Endothelial cell (in vitro differentiated cells): ENCODE measurements around the gene SORCS1. TPM values are rescaled to one million over a fixed set of nuclear protein-coding genes. Genes with fewer than 3 reads are reported as not detected.

Source experiments
- DNase-seq: peaks from one replicate; pipeline ENCODE4 v3.0.0; 2021; ENCODE audit warnings: low spot score
- H3K27ac Mint-ChIP-seq: one replicate; pipeline ENCODE4 v1.8.0; 2021; ENCODE audit warnings: mixed read lengths, inconsistent platforms; ENCODE audit not compliant: unreplicated experiment
- H3K27me3 Mint-ChIP-seq: one replicate; pipeline ENCODE4 v1.8.0; 2021; ENCODE audit warnings: mild to moderate bottlenecking, moderate library complexity, mixed read lengths, inconsistent platforms; ENCODE audit not compliant: unreplicated experiment
- H3K36me3 Mint-ChIP-seq: one replicate; pipeline ENCODE4 v1.8.0; 2021; ENCODE audit warnings: mild to moderate bottlenecking, low read depth, mixed read lengths, inconsistent platforms; ENCODE audit not compliant: unreplicated experiment
- H3K4me1 Mint-ChIP-seq: one replicate; pipeline ENCODE4 v1.8.0; 2021; ENCODE audit warnings: mild to moderate bottlenecking, mixed read lengths, inconsistent platforms; ENCODE audit not compliant: unreplicated experiment
- H3K4me3 Mint-ChIP-seq: one replicate; pipeline ENCODE4 v1.8.0; 2021; ENCODE audit warnings: mild to moderate bottlenecking, mixed read lengths, inconsistent platforms; ENCODE audit not compliant: unreplicated experiment
- H3K9me3 Mint-ChIP-seq: one replicate; pipeline ENCODE4 v1.8.0; 2021; ENCODE audit warnings: mixed read lengths, inconsistent platforms; ENCODE audit not compliant: unreplicated experiment
- CTCF ChIP-seq: fragments of 200-600 bp; sonication (generic); IDR thresholded peaks from one replicate; pipeline ENCODE4 v1.5.0; 2021; ENCODE audit warnings: antibody characterized with exemption; ENCODE audit not compliant: unreplicated experiment
- total RNA-seq: library from RNA; stranded (reverse); fragmentation: NEBNext Ultra II Directional; extraction: Animal tissue kit (Norgen Biotek cat#: 25700); gene quantifications from one replicate; pipeline ENCODE4 v1.2.1, GENCODE V29; 2021; ENCODE audit not compliant: unreplicated experiment

Gene SORCS1
- total RNA-seq, 1 donor from 2014 or later = 0.56 TPM

GRCh38 chr10:107002068-107002467 lies 162.4 kb downstream of the SORCS1 start:
- no peak overlapping the region for H3K27ac Mint-ChIP-seq
- TF ChIP-seq CTCF = no peak
- DNase-seq = no peak
- H3K4me1 Mint-ChIP-seq = no peaks in the 10 kb centered on the region
- no peaks in the 10 kb centered on the region for H3K36me3 Mint-ChIP-seq
- peaks cover 1% of the 10 kb centered on the region for H3K27me3 Mint-ChIP-seq
- no peak overlapping the region for H3K4me3 Mint-ChIP-seq
- H3K9me3 Mint-ChIP-seq = no peaks in the 10 kb centered on the region

GRCh38 chr10:106999118-106999707 lies 165.3 kb downstream of the SORCS1 start:
- TF ChIP-seq CTCF = no peak
- Mint-ChIP-seq H3K4me1 (no peaks in the 10 kb centered on the region), H3K27me3 (peaks cover 1% of the 10 kb centered on the region), H3K9me3 (no peaks in the 10 kb centered on the region), H3K36me3 (no peaks in the 10 kb centered on the region), H3K4me3 (no peak overlapping the region), H3K27ac (no peak overlapping the region)
- no peak for DNase-seq

GRCh38 chr10:106997721-106998120 lies 166.8 kb downstream of the SORCS1 start:
- H3K4me3 Mint-ChIP-seq = no peak overlapping the region
- no peak overlapping the region for H3K27ac Mint-ChIP-seq
- H3K9me3 Mint-ChIP-seq = no peaks in the 10 kb centered on the region
- H3K4me1 Mint-ChIP-seq = no peaks in the 10 kb centered on the region
- H3K27me3 Mint-ChIP-seq = peaks cover 1% of the 10 kb centered on the region
- no peak for TF ChIP-seq CTCF
- no peaks in the 10 kb centered on the region for H3K36me3 Mint-ChIP-seq
- no peak for DNase-seq

GRCh38 chr10:106996510-106996909 lies 168.0 kb downstream of the SORCS1 start:
- H3K36me3 Mint-ChIP-seq = no peaks in the 10 kb centered on the region
- no peak for DNase-seq
- no peak overlapping the region for H3K4me3 Mint-ChIP-seq
- H3K27ac Mint-ChIP-seq = no peak overlapping the region
- H3K4me1 Mint-ChIP-seq = peaks cover 6% of the 10 kb centered on the region
- no peak for TF ChIP-seq CTCF
- peaks cover 4% of the 10 kb centered on the region for H3K27me3 Mint-ChIP-seq
- H3K9me3 Mint-ChIP-seq = no peaks in the 10 kb centered on the region

GRCh38 chr10:106992055-106992454 lies 172.5 kb downstream of the SORCS1 start:
- H3K27ac Mint-ChIP-seq = no peak overlapping the region
- H3K9me3 Mint-ChIP-seq = no peaks in the 10 kb centered on the region
- peaks cover 8% of the 10 kb centered on the region for H3K4me1 Mint-ChIP-seq
- no peak for TF ChIP-seq CTCF
- H3K36me3 Mint-ChIP-seq = no peaks in the 10 kb centered on the region
- peaks cover 3% of the 10 kb centered on the region for H3K27me3 Mint-ChIP-seq
- no peak overlapping the region for H3K4me3 Mint-ChIP-seq
- no peak for DNase-seq
